IPS DF 4.7 (cell line): ENCODE data around the gene RAB11B.
"Not testable (repeated sequence)": the region's sequence is repeated elsewhere in the genome, so short reads cannot be mapped to it uniquely, and the experiment has no call there.

ENCODE experiments used
- DNase-seq: peaks from one replicate; pipeline ENCODE4 v3.0.0-alpha.2; 2013; ENCODE audit warnings: low spot score; ENCODE audit errors: extremely low read depth

Gene RAB11B

DNA sequence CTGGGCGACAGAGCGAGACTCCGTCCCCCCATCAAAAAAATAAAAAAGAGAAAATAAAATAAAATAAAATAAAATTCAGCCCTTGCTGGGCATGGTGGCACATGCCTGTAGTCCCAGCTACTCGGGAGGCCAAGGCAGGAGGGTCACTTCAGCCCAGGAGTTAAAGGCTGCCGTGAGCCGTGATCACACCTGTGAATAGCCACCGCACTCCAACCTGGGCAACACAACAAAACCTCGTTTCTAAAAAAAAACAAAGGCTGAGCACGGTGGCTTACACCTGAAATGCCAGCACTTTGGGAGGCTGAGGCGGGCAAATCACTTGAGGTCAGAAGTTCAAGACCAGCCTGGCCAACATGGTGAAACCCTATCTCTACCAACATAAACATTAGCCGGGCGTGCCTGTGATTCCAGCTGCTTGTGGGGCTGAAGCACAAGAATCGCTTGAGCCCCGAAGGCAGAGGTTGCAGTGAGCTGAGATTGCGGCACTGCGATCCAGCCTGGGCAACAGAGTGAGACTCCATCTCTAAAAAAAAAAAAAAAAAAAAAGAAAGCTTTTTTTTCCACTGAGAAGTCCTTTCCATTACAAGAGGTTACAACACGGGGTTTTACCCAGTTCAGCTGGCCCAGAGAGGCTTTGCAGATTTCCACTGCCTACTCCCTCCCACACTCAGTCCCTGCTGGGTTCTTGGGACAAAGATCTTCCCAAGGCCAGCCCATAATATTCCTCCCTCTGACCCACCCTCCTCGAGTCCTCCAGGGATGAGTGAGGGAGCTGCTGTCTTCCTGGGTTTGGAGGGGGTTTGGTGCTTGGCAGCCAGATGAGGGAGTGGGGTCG, 19.8 kb upstream of the RAB11B start:
- DNase-seq = no peak

DNA sequence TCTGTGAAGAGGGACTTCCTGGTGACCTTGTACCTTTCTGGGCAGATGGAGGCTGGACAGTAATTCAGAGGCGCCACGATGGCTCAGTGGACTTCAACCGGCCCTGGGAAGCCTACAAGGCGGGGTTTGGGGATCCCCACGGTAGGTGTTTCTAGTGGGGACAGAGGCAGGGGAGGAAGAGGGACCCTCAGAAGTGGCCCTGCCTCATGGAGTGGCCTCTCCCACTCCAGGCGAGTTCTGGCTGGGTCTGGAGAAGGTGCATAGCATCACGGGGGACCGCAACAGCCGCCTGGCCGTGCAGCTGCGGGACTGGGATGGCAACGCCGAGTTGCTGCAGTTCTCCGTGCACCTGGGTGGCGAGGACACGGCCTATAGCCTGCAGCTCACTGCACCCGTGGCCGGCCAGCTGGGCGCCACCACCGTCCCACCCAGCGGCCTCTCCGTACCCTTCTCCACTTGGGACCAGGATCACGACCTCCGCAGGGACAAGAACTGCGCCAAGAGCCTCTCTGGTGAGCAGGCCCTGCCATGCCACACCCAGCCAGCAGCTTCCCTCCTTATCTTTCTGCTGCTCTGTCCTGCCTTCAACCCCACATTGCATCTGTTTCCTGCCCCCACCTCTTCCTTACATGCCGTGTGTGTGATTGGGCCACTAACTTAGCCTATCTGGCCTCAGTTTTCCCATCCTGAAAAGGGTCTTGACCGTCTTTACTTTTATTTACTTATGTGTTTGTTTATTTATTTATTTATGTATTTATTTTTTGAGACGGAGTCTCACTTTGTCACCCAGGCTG, 19.0 kb upstream of the RAB11B start:
- DNase-seq = no peak

DNA sequence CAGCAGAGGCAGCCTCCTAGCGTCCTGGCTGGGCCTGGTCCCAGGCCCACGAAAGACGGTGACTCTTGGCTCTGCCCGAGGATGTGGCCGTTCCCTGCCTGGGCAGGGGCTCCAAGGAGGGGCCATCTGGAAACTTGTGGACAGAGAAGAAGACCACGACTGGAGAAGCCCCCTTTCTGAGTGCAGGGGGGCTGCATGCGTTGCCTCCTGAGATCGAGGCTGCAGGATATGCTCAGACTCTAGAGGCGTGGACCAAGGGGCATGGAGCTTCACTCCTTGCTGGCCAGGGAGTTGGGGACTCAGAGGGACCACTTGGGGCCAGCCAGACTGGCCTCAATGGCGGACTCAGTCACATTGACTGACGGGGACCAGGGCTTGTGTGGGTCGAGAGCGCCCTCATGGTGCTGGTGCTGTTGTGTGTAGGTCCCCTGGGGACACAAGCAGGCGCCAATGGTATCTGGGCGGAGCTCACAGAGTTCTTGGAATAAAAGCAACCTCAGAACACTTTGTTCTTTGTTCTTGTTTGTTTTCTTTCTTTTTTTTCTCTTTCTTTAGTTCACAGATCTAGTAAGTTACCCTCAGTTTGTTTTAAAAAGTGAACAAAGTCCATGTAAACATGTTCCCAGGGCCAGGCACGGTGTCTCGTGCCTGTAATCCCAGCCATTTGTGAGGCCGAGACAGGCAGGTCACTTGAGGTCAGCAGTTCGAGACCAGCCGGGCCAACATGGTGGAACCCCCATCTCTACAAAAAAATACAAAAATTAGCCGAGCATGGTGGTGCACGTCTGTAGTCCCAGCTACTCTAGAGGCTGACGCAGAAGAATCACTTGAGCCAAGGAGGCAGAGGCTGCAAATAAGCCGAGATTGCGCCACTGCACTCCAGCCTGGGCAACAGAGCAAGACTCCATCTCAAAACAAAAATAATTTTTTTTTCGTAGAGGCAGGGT, 16.0 kb upstream of the RAB11B start:
- DNase-seq = no peak

DNA sequence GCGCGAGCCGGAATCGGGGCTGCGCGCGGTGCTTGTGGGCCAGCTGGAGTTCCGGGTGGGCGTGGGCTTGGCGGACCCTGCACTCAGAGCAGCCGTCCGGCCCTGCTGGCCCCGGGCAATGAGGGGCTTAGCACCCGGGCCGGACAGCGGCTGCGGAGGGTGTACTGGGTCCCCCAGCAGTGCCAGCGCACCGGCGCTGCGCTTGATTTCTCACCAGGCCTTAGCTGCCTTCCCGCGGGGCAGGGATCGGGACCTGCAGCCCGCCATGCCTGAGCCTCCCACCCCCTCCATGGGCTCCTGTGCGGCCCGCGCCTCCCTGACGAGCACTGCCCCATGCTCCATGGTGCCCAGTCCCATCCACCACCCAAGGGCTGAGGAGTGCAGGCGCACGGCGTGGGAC, 14.4 kb upstream of the RAB11B start:
- DNase-seq = not testable (repeated sequence)

DNA sequence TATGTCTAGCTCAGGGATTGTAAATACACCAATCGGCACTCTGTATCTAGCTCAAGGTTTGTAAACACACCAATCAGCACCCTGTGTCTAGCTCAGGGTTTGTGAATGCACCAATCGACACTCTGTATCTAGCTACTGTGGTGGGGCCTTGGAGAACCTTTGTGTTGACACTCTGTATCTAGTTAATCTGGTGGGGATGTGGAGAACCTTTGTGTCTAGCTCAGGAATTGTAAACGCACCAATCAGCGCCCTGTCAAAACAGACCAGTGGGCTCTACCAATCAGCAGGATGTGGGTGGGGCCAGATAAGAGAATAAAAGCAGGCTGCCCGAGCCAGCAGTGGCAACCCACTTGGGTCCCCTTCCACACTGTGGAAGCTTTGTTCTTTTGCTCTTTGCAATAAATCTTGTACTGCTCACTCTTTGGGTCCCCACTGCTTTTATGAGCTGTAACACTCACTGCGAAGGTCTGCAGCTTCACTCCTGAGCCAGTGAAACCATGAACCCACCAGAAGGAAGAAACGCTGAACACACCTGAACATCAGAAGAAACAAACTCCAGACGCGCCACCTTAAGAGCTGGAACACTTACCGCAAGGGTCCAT, 13.7 kb upstream of the RAB11B start:
- DNase-seq = not testable (repeated sequence)

DNA sequence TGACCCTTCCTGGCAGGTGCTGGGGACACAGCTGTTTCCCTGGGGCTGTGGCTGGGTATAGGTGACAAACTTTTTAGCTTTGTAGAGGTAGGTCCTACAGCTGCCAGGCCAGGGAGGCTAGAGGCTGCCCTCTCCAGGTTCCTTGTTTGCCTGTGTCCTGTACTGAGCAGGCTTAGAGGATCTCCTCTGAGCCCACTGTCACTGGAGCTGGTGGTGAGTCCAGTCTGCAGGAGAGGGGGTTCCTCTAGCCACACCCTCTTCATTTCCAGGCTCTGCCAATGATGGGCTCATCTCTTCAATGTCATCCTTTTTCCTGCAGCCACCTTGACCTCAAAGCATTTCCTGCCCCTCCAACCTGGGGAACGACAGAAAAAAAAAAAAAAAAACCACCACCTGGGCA, 12.6 kb upstream of the RAB11B start:
- DNase-seq = no peak

DNA sequence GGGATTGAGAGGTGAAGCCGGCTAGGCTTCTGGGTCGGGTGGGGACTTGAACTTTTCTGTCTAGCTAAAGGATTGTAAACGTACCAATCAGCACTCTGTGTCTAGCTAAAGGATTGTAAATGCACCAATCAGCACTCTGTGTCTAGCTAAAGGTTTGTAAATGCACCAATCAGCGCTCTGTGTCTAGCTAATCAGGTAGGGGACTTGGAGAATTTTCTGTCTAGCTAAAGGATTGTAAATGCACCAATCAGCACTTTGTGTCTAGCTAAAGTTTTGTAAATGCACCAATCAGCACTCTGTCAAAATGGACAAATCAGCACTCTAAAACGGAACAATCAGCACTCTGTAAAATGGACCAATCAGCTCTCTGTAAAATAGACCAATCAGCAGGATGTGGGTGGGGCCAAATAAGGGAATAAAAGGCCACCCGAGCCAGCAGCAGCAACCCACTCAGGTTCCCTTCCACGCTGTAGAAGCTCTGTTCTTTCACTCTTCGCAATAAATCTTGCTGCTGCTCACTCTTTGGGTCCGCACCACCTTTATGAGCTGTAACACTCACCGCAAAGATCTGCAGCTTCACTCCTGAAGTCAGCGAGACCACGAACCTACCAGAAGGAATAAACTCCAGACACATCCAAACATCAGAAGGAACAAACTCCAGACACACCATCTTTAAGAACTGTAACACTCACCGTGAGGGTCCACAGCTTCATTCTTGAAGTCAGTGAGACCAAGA, 10.8 kb upstream of the RAB11B start:
- DNase-seq = not testable (repeated sequence)

DNA sequence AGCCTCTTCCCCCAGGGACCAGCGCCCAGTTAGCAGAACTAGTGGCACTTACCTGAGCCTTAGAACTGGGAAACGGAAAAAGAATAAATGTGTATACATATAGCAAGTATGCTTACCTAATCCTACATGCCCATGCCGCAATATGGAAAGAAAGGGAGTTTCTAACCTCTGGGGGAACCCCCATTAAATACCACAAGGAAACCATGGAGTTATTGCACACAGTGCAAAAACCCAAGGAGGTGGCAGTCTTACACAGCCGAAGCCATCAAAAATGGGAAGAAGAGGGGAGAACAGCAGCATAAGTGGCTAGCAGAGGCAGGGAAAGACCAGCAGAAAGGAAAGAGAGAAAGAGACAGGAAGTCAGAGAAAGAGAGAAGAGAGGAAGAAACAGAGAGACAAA, 5.6 kb upstream of the RAB11B start:
- DNase-seq = not testable (repeated sequence)

DNA sequence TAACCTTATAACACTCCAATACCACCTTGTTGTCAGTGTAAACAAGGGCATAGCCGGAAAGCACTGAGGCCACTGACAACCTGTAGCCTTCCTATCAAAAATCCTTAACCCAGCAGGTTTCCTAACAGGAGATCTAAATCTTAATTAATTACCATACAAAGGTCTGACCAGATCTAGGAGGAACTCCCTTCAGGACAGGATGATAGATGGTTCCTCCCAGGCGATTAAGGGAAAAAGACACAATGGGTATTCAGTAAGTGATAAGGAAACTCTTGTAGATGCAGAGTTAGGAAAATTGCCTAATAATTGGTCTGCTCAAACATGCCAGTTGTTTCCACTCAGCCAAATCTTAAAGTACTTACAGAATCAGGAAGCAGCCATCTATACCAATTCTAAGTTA, 5.1 kb upstream of the RAB11B start:
- DNase-seq = not testable (repeated sequence)

DNA sequence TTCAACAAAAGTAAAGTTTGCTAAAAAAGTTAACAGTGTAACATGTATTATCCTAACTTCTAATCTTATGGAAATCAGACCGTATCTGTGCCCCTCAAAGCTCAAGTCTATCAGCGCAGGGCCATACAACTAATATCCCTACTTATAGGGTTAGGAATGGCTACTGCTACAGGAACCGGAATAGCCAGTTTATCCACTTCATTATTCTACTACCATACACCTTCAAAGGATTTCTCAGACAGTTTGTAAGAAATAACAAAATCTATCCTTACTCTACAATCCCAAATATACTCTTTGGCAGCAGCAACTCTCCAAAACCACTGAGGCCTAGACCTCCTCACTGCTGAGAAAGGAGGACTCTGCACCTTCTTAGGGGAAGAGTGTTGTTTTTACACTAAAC, 4.6 kb upstream of the RAB11B start:
- DNase-seq = not testable (repeated sequence)

DNA sequence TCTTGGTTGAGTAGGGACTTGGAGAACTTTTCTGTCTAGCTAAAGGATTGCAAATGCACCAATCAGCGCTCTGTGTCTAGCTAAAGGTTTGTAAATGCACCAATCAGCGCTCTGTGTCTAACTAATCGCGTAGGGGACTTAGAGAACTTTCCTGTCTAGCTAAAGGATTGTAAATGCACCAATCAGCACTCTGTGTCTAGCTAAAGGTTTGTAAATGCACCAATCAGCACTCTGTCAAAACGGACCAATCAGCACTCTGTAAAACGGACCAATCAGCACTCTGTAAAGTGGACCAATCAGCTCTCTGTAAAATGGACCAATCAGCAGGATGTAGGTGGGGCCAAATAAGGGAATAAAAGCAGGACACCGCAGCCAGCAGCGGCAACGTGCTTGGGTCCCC, 3.7 kb upstream of the RAB11B start:
- not testable (repeated sequence) for DNase-seq

DNA sequence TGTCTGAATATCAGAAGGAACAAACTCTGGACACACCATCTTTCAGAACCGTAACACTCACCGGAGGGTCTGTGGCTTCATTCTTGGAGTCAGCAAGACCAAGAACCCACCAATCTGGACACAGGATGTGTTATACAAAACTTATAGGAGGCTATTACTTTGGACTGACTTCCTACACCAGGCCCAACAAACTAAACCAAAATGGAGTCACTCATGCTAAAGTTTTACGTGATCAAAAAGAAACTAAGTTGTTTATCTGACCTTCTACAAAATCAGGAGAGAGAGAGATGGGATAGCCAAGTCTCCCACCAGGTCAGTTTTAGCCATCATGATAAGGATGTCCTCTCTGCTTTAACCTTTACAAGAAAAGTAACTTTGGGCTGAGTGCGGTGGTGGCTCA, 3.2 kb upstream of the RAB11B start:
- no peak for DNase-seq

DNA sequence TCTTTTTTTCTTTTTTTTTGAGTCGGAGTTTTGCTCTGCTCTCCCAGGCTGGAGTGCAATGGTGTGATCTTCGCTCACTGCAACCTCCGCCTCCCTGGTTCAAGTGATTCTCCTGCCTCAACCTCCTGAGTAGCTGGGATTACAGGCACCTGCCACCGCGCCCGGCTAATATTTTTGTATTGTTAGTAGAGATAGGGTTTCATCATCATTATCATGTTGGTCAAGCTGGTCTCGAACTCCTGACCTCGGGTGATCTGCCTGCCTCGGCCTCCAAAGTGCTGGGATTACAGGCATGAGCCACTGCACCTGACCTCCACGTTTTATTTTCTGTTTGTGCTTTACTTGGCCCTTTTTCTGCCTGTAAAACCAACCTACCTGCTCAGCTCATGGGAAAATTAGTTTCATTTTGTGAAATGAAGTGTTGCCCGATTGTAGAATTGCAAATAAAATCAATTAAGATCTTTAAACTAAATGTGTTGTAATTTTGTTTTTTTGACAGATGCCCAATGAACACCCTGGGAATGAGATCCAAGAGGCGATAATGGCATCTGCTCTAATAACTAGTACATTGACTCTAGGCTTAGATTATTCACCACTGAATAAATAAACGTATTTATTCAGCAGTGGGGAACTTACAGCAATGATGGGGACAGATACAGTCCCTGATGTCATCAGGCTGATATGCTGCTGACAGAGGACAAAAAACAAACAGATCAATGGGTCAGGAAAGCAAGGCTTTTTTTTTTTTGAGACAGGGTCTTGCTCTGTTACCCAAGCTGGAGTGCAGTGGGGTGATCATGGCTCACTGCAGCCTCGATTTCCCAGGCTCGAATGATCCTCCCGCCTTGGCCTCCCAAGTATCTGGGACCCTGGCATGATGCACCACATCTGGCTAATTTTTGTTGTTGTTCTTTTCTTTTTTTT, 2.2 kb upstream of the RAB11B start:
- DNase-seq = no peak

DNA sequence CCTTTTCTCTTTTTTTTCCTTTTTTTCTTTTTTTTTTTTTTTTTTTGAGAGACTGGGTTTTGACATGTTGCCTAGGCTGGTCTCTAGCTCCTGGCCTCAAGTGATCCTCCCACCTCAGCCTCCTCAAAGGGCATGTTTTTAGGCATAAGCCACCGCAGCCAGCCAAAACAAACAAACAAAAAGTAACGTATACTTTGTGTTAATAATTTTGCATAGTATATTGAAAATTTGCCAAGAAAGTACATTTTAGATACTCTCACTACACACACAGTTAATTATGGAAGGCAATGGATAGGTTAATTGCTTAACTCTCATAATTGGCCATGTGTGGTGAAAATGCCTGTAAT, 1.6 kb upstream of the RAB11B start:
- DNase-seq = no peak

DNA sequence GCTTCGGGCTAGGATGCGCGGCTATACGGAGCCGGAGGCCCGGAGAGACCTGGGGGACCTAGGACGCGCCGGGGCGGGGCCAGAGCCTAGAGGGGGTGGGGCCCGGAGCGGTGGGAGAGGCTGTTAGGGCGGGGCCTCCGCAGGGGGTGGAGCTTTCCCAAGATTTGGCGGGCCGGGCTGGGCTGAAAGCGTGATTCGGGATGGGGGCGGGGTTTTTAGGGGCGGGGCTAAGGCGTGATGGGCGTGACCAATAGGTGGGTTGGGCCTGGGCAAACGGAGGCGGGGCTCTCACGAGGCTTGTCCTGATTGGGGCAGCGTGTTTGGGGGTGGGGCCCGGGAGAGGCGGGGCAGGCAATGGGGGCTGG, 439 bp downstream of the RAB11B start:
- no peak for DNase-seq

DNA sequence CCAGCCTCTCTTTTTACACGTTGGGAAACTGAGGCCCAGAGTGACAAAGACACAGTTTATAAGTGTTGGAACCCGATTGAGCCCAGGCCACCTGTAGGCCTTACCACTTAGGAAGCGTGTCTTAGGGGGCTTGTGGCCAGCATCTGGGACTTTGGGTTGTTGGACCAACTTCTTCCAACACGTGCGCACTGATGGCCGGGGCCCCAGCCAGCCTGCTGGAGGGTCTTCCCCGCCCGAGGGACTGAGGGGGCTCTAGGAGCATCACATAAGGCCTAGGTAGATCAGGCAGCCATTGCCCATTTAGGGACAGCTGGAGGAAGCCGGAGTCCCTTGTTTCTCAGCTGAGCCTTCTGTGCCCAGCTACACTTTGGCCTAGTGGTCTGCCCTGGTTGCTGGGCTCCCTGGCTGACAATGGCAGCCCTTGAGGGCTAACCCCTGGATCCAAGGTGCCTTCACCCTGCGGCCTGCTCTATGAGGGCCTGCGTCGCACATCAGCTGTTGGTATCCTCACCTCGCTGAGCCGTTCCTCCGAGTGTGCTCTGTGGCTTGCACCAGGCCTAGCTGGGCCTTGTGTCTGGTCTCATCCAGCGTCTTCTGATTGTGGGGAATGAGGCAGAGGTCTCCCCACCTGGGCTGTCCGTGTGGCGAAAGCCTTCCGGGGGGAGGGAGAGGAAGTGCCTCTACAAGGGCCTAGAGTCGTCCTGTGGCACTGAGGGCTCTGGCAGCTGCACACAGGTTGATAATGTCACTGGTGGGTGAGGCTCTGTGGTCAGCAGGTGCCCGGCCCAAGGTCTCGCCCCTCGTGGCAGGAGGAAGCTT, 1.2 kb downstream of the RAB11B start:
- no peak for DNase-seq

DNA sequence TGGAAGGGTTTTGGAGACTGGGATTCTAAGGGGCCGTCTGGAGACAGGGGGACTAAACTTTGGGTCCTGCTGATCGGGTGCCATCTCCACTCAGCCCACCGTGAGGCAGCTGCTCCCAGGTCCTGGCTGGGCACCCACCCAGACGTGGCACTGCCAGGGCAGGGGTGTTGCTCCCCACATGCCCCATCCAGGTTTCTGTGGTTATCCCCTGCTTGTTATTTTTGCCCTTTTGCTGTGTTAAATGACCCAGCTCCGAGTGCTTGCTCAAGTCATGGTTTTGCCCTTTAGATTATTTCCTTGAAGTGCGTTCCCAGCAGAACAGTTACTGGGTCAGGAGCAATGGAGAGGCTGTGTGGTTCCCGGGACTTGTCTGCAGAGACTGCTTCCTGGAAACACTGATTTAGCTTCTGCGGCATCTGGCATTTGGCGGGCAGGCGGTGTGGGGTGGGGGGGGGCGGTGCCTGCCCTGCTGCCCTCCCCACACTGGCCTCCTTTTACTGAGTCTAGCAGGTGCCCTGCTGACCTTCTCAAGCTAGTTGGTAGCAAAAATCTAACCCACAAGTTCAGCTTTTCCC, 1.9 kb downstream of the RAB11B start:
- DNase-seq = no peak

DNA sequence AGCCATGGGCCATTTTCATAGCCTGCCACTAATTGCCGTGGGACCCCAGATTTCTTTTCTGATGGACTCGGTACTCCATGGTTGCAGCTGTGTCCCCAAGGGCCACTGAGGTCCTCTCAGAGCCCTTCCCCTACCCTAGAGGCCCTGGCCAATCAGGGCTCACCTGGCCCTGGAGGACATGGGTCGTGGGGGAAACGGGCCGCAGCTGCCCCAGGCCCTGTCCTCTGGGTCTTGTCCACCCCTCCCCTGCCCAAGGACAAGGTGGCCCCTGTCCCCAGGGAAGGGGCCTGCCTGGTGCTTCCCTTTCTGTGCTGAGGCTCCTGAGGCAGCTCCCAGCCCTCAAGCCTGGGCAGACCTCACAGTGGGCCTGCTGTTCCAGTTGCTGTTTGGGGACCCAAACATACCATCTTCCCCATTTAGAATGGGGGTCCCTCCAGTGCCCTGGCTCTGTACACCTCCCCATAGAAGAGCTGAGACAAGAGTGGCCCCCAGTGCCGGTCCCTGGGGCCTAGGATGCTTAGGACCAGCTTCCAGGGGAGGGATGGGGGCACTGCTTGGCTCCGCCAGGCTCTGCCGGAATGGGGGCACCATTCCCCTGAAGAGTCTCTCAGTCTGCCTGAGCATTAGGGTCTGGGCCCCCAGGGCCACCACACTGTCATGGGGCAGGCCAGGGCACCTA, 3.2 kb downstream of the RAB11B start:
- no peak for DNase-seq
